Measurements from ENCODE around the gene KISS1R. TPM values are rescaled to one million over a fixed set of nuclear protein-coding genes. Genes with fewer than 3 reads are reported as not detected.

KISS1R gene
- total and polyA plus RNA-seq, 2 donors from 2014 or later, result 0.69 TPM; not detected in 1

DNA sequence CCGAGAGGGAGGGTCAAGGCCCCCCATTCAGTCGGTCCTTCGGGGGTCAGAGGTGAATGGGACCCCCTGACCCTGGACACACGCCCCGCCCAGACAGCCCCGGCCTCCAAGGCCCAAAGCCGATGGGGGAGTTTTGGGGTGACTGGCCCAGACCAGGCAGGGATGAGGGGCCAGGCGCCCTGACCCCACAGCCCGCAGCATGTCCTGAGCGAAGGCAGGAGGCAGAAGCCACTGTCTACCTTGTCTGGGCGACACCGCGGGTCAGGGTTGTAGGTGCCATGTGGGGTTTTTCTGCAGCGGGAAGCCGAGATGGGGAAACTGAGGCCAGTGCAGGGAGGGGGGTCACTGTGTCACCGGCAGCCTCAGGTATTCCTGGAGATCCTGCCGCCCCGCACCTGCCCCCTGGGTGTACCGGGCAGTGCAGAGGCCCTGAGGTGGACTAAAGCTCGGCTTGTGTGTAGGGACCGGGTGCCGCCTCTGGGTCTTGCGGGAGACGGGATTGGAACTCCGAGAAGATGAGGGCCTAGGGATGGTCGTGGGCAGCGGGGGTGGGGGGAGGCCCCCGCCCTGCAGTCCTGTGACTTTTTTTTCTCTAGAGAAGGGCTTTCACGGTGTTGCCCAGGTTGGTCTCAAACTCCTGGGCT is 17.2 kb downstream of the KISS1R start:
- peaks cover 0 to 2% (median 0%) of the 10 kb centered on the region in 3 donors for H3K36me3 ChIP-seq (ENCODE audit: control insufficient read depth in 2 of 3, insufficient read depth in 3 of 3, low read length in 3 of 3)
- TF ChIP-seq, protein P1, sequence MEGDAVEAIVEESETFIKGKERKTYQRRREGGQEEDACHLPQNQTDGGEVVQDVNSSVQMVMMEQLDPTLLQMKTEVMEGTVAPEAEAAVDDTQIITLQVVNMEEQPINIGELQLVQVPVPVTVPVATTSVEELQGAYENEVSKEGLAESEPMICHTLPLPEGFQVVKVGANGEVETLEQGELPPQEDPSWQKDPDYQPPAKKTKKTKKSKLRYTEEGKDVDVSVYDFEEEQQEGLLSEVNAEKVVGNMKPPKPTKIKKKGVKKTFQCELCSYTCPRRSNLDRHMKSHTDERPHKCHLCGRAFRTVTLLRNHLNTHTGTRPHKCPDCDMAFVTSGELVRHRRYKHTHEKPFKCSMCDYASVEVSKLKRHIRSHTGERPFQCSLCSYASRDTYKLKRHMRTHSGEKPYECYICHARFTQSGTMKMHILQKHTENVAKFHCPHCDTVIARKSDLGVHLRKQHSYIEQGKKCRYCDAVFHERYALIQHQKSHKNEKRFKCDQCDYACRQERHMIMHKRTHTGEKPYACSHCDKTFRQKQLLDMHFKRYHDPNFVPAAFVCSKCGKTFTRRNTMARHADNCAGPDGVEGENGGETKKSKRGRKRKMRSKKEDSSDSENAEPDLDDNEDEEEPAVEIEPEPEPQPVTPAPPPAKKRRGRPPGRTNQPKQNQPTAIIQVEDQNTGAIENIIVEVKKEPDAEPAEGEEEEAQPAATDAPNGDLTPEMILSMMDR (IDR thresholded peaks at IDR 0.05; ENCODE audit: borderline replicate concordance, extremely low read depth, insufficient read depth), result no peak
- H3K27ac ChIP-seq (ENCODE audit: low read depth in 2 of 2, low read length in 2 of 2), result peak overlapping the region; percentile 63 to 77
- no peaks in the 10 kb centered on the region for H3K27me3 ChIP-seq (ENCODE audit: control insufficient read depth, insufficient read depth, low read length)
- peak in 1 of 5 donors; percentile 73 for DNase-seq
- peak overlapping the region in 1 of 3 donors; percentile 19 for H3K9ac ChIP-seq (ENCODE audit: low read length in 3 of 3)
- H3K4me3 ChIP-seq (ENCODE audit: low read length in 3 of 3), result no peak overlapping the region
- intact Hi-C loops (cut with DNase I), result no loop called here
- FAIRE-seq, result no peak
- peaks cover 0 to 20% (median 0%) of the 10 kb centered on the region in 3 donors for H3K4me1 ChIP-seq (ENCODE audit: control insufficient read depth in 2 of 3, insufficient read depth in 2 of 3, low read depth in 1 of 3, low read length in 3 of 3)
- H3K9me3 ChIP-seq (ENCODE audit: control insufficient read depth in 2 of 3, insufficient read depth in 1 of 3, low read length in 3 of 3), result no peaks in the 10 kb centered on the region

DNA sequence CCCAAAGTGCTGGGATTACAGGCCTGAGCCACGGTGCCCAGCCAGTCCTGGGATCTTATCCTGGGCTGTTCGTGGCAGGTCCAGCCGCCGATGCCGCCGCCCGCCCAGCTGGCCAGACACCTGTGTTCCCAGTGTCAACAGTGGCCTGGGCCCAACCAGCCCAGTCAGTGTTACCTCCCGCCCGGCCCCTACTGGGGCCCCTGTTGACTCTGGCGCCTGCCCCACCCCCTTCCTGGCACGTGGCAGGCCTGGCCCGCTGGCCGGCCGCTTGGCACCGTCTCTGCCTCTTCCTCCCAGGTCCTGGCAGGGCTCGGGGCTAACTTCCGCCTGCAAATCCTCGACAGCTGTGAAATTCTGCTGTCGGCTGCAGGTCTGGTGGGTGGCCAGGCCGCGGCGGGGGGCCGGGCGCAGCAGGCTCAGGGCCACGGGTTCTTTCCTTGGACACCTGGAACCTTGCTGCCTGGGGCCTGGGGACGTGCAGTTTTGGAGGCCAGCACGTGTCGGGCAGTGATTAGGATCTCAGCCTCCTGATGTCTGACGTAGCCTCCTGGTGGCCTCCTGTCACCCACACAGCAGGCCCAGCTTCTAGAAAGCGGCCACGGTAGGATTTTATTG is 17.8 kb downstream of the KISS1R start:
- intact Hi-C loops (cut with DNase I), result no loop called here
- Histone ChIP-seq H3K27ac (ENCODE audit: low read depth in 2 of 2, low read length in 2 of 2) (peak overlapping the region; percentile 63 to 77), H3K36me3 (ENCODE audit: control insufficient read depth in 2 of 3, insufficient read depth in 3 of 3, low read length in 3 of 3) (peaks cover 0 to 2% (median 0%) of the 10 kb centered on the region in 3 donors), H3K27me3 (ENCODE audit: control insufficient read depth, insufficient read depth, low read length) (no peaks in the 10 kb centered on the region), H3K9me3 (ENCODE audit: control insufficient read depth in 2 of 3, insufficient read depth in 1 of 3, low read length in 3 of 3) (no peaks in the 10 kb centered on the region), H3K9ac (ENCODE audit: low read length in 3 of 3) (peak overlapping the region in 1 of 3 donors; percentile 26), H3K4me3 (ENCODE audit: low read length in 3 of 3) (no peak overlapping the region), H3K4me1 (ENCODE audit: control insufficient read depth in 2 of 3, insufficient read depth in 2 of 3, low read depth in 1 of 3, low read length in 3 of 3) (peaks cover 0 to 25% (median 0%) of the 10 kb centered on the region in 3 donors)
- TF ChIP-seq, protein P1 (IDR thresholded peaks at IDR 0.05; ENCODE audit: borderline replicate concordance, extremely low read depth, insufficient read depth), result no peak
- no peak for FAIRE-seq
- DNase-seq, result peak in 3 of 5 donors; percentile 63 to 96 (median 81)

DNA sequence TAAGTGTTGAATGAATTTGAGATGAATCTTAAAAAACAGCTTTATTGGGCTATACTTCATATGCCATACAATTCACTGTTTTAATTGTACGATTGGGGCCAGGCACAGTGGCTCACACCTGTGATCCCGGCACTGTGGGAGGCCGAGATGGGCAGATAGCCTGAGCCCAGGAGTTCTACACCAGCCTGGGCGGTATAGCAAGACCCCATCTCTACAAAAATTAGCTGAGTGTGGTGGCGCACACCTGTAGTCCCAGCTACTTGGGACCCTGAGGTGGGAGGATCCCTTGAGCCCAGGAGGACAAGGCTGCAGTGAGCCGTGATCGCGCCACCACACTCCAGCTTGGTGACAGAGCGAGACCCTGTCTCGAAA is 19.0 kb downstream of the KISS1R start:
- no peak overlapping the region for H3K4me3 ChIP-seq (ENCODE audit: low read length in 3 of 3)
- H3K9me3 ChIP-seq (ENCODE audit: control insufficient read depth in 2 of 3, insufficient read depth in 1 of 3, low read length in 3 of 3), result no peaks in the 10 kb centered on the region
- no peak for DNase-seq
- TF ChIP-seq, protein P1 (IDR thresholded peaks at IDR 0.05; ENCODE audit: borderline replicate concordance, extremely low read depth, insufficient read depth), result no peak
- intact Hi-C loops (cut with DNase I), result no loop called here
- peaks cover 0 to 2% (median 0%) of the 10 kb centered on the region in 3 donors for H3K36me3 ChIP-seq (ENCODE audit: control insufficient read depth in 2 of 3, insufficient read depth in 3 of 3, low read length in 3 of 3)
- H3K27ac ChIP-seq (ENCODE audit: low read depth in 2 of 2, low read length in 2 of 2), result no peak overlapping the region
- peaks cover 0 to 33% (median 0%) of the 10 kb centered on the region in 3 donors for H3K4me1 ChIP-seq (ENCODE audit: control insufficient read depth in 2 of 3, insufficient read depth in 2 of 3, low read depth in 1 of 3, low read length in 3 of 3)
- H3K27me3 ChIP-seq (ENCODE audit: control insufficient read depth, insufficient read depth, low read length), result no peaks in the 10 kb centered on the region
- no peak overlapping the region for H3K9ac ChIP-seq (ENCODE audit: low read length in 3 of 3)
- FAIRE-seq, result no peak
